Stimulated activated CD4-positive, alpha-beta T cell treated with anti-CD3 and anti-CD28 coated beads, Interleukin-1b, Interleukin-23, amount 100 ng/mL, for 24 hours (primary cell): ENCODE data around the gene CABLES2.

Source experiments
- DNase-seq, 4 experiments: peaks; one replicate each; pipeline ENCODE4 v3.0.0-alpha.2; 2020; ENCODE audit warnings: low read depth in 4 of 4, low spot score in 1 of 4

The CABLES2 gene

DNA sequence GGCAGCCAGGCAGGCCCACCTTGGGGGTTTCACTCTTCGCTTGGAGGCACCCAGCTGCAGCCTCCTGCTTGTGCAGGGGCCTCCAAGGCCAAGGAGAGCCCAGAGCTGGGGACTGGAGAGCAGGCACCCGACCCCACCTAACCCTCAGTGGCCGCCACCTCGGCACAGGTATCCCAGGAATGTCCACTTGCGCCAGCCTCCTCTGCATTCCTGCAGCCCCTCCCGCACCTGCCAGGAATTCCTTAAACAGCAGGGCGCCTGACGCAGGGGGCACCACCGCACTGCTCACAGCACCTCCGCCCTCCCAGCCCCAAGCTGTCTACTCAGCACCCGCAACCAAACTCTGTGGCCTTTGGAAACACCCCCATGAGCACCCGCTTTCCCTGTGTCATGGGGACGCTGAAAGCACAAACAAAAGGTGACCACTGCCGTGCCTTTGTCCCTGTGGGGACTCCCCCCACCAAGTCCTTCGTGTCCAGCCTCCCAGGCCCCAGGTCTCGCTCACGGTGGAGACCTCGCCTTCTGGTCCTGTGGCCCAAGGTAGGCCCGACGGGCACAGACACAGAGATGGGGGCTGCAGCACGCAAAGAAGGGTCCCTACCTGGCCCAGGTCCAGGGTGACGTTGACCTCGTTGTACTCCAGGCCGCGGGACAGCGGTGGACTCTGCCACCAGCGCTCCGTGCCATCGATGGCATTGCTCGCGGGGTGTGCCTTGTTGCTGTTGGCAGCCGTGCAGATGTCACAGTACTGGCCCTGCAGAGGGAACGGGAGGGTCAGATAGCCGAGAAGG lies 45.1 kb downstream of the CABLES2 start:
- DNase-seq = no peak

- no peak for DNase-seq
These were observed 46.0 kb downstream of the CABLES2 start for GRCh38 chr20:62360854-62361798.

- no peak for DNase-seq
These were observed 47.5 kb downstream of the CABLES2 start for GRCh38 chr20:62359491-62360121.

DNA sequence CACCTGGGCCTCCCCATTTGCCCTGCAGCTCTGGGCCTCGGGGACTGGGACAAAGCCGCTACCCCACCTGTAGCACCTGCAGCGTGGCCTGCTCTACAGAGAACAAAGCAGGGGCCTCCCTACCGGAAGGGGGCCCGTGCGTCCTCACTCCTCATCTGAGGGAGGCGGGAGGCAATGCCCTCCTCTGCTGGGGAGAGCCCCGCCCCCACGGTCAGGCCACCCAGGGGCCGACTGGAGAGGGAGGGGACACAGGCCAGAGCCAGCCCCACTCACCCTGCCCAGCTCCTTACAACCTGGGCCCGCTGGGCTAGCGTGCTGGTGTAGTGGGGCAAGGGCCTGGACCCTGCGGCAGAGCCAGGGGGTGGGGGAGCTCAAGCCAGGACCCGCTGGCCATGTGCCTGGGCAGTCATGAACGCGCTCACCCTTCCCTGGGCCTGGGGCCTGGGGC lies 48.0 kb downstream of the CABLES2 start:
- no peak for DNase-seq

DNA sequence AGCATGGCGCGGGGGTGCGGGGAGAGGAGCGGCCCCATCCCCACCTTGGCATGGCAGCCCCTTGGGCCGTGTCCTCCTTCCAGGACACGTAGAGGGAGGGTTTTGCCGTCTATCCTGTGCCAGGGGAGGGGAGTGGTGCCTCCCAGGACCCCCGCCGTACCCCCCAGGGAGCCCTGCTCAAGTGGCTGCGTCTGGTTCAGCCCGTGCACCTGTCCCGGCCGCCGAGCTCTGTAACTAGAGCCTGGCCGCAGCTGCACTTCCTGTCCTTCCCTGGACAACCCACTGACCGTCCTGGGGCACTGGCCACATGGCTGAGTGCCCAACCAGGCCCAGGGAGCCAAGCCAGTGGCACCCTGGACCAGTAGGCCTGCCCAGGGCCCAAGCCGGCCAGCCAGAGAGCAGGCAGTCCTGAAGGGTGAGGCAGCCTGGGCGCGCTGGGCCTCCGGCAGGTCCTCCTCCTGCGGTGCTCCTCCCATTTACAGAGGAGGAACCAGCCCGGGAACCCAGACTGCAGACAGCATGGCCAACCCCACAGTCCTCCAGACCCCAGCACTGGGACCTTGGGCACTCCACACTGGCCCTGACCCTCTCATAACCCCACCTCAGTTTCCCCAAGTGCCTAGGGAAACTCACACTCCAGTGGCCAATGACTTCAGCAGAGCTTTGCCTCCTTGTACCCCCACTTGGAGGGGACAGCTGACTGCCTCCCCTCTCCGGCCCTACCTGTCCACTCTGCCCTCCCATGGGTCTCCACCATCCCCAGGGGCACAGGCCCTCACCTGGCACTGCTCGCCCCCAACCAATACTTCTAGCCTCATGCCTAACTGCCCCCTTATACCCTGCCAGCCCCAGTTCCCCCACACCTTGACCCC lies 48.7 kb downstream of the CABLES2 start:
- DNase-seq = no peak

- no peak for DNase-seq
These were observed 49.4 kb downstream of the CABLES2 start for GRCh38 chr20:62357681-62358080.

DNA sequence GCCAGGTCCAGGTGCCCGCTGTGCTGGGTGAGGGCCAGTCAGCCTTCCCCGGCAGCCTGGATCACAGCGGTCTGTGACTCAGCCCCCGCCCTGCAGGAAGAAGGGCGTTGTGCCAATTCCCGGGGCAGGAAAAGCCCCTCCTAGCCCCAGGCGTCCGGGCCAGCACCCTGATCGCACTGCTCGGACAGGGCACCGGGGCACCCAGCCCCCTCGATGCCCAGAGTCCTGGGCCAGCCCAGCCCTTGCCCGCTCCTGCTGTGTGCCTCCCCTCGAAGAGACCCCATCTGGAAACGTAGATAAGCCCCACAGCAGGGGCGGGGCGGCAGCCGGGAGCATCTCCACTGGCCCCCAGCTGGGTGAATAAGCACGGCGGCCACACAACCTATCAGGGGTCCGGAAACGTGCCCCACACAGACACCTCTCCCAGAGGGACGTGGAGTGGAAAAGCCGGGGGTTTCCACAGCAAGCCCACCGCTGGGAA lies 49.9 kb downstream of the CABLES2 start:
- no peak for DNase-seq

- no peak for DNase-seq
These were observed 50.4 kb downstream of the CABLES2 start for GRCh38 chr20:62356589-62357186.

GRCh38 chr20:62355878-62356588 lies 51.1 kb downstream of the CABLES2 start:
- no peak for DNase-seq

DNA sequence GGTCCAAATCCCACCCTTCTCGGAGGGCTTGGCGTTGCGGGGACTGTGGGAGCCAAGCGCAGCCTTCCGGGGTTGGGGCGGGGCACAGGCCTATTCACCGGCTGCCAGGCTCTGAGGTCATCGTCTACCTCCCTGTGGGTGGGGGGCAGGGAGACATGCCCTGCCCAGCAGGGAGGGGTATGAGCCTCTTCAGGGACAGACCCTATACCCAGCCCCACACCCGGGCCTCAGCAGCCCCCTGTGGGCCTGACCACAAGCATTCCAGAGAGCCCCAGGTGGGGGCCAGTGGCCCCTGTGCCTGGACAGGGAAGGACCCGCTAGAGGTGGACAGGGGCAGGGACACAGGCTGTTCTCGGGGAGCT lies 51.6 kb downstream of the CABLES2 start:
- no peak for DNase-seq

DNA sequence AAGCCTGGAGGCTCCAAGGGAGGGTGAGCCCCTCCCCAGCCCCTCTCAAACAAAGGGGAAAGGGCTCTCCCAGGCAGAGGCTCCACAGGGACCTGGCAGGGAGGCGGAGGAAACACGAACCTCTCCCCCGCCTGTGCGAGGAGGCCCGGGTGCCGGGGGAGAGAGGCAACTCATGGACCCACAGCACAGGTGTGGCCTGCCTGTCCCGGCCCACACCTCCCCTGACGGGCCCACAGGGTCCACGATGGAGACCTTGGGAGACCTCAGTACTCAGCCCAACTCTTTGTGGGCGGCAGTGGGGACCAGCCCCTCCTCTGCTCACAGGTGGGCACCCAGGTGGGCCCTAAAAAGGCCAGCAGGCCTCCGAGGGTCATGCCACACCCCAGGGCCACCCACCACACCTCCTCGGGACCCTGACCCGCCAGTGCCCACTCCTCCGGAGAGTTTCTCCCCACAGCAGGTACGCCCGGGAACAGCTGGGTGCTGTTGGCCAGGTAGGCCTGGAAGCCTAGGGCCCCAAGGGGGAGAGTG lies 52.2 kb downstream of the CABLES2 start:
- no peak for DNase-seq

DNA sequence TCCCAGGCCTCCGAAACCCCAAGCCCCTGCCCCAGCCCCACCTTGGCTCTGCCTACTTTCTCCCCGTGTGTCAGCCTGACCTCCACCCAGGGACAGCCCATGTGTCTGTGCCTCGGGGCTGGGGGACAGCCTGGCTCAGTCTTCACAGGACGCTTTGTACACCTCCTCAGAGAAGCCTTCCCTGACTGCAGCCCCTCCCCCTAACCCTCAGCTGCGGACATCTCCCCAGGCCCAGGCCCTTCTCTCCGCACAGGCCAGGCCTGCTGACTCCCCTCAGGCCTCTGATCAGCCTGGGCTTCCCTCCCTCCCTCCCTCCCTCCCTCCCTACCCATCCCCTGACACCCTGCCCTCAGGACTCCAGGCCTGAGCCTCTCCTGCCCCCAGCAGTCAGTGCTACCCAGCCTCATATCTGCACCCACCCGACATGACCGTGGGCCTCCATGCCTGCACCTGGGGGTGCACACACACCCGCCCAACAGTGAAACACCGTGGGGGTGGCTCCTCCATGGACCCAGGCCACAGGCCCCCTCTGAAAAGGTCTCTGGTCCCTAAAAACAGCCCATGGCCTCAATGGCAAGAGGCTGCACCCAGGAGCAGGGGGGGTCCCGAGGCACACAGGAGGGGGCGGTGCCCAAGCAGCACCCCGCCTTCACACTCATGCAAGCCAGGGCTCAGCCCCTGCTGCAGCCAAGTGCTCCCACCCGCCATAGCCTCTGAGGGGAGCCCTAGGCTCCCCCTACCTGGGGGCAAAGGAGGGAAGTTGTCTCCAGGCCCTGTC lies 52.9 kb downstream of the CABLES2 start:
- no peak for DNase-seq

DNA sequence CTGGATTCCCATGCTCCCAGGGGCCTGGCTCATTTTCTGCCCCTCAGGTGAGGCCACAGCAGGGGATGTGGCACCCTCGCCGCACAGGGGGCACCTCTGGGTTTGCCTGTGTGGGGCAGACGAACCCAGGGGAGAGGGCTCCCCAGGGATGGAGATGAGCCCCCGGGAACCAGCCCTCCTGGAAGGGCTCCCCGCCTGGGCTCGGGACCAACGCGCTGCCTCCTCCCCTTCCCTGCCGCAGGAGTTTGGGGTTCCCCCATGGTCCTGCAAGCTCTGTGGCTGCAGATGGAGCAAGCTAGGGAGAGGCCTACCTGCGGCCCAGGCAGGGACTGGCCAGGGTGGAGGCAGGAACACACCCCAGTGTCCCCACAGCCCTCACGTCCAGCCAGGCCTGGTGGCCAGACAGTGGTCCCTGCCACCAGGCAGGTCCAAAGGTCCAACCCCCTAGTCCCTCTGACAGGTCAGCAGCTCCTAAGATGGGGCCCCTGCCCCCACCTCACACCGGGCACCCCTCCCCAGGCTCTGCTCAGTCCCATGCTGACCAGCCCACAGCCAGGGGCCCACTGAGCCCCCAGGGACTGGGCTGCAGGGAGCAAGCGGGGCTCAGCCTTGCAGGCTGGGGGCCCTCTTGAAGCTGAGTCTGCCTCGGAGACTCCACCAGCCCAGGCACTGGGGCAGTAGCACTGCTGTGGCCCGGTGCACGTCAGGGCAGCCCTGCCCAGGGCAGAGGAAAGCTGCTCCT lies 53.6 kb downstream of the CABLES2 start:
- DNase-seq = no peak

- DNase-seq = no peak
These were observed 54.4 kb downstream of the CABLES2 start for GRCh38 chr20:62352402-62353288.

- no peak for DNase-seq
These were observed 55.4 kb downstream of the CABLES2 start for GRCh38 chr20:62351469-62352401.
